ENCODE results near the gene SPA17. TPM values are rescaled to one million over a fixed set of nuclear protein-coding genes. Genes with fewer than 3 reads are reported as not detected.
A peak's percentile ranks its signal among the peaks of the same experiment; 100 is the strongest.

SPA17 gene
- polyA plus RNA-seq, 3 donors: 20.1 to 28.4 (median 21.8) TPM

DNA sequence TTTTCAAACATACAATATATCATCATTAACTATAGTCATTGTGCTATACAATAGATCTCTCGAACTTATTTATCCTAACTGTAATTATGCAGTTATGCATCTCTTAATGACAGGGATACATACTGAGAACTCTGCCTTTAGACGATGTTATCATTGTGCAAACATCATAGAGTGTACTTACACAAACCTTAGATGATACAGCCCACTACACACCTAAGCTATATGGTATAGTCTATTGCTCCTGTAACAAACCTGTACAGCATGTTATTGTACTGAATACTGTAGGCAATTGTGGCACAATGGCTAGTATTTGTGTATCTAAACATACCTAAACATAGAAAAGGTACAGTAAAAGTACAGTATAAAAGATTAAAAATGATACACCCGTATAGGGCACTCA lies 38.7 kb downstream of the SPA17 start:
- no peak for DNase-seq (ENCODE audit: extremely low read depth in 1 of 11, low read depth in 9 of 11, low spot score in 4 of 11)

DNA sequence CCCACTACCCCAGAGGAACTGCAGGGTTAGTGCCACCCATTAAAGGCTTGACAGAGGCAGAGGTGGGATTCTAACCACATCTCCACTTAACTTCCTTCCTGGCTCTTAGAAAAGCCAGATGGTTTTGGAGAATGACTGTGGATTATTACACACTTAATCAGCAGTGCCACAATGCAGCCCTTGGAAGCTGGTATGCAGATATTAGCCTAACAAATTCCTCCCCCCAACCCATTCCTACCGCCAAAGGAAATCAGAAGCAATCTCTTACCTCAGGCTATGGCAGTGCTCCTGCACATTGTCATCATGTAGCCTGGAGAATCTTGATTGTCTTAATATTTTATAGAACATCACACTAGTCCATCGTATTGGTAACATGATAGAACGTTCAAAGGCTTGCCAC lies 42.9 kb downstream of the SPA17 start:
- no peak for DNase-seq (ENCODE audit: extremely low read depth in 1 of 11, low read depth in 9 of 11, low spot score in 4 of 11)

DNA sequence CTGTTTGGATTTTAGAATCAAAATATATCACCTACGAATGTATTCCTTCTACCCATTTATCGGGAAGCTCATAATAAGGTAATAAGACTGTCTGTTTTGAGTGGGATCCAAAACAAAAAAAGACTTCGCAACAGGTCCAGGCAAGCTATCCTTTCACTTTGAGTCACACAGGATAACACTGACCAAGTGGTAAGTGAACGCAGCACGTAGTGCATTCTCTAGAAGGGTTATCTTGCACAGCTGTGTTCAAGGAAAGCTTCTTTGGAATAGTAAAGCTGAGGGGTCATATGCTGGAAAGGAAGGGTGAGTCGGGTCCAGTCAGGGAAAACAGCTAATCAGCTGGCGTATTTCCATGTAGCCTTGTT lies 43.7 kb downstream of the SPA17 start:
- DNase-seq (ENCODE audit: extremely low read depth in 1 of 11, low read depth in 9 of 11, low spot score in 4 of 11): no peak

DNA sequence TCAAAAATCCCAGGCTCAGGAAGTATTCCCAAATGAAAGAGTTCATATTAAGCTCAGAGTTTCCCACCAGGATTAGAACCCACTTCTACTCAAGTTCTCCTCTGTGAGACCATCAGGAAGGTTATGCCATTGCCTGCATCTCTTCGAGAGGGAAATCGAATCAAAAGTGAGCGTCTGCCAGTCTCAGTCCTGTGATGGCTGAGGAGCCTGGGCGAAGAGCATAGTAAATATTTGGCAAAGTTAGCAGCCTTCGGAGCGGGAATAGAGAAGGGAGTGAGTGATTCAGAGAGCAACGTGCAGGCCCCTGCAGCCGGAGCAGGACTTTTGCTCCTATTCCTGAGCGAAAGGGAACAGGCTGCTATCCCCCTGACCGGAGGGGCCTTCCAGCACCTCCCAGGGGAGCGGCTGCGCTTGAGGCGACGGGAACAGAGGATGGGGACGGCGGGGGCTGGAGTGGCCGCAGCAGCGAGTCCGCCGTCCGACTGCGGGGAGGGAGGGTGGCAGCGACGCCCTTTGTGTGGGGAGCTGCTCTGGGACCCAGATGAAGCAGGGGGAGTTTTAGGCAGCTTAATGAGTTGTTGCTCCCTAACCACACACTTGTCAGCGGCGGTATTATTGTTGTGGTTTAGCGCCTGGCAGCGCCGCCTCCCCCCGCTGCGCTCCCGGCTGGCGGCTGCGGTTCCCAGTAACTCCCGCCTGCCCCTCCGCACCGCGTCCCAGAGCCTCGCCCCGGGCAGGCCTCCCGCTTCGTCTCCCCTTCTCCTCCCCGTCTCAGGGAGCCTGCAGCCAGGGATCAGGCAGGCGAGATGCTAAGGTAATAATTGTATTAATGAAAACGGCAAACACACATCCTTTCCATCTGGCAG lies 44.3 kb downstream of the SPA17 start:
- DNase-seq (ENCODE audit: extremely low read depth in 1 of 11, low read depth in 9 of 11, low spot score in 4 of 11): peak in 1 of 11 donors; percentile 28

DNA sequence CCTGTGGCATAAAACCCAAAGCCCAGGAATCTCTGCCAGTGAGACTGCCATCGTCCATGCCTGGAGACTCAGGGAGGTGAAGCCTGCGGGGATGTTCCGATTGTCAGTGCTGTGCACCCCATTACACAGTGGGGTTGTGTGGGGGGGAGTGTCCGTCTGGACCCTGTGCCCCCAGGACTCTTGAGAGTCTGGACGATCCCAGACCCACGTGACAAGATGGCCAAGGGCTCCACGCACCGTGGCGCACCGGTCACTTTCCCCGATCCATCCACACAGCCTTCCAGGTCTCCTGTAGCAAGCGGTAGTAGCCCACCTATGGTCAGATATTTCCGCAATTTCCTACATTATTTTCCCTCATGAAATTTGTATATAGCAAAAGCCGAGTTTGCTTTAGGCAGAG lies 45.1 kb downstream of the SPA17 start:
- DNase-seq (ENCODE audit: extremely low read depth in 1 of 11, low read depth in 9 of 11, low spot score in 4 of 11): no peak

DNA sequence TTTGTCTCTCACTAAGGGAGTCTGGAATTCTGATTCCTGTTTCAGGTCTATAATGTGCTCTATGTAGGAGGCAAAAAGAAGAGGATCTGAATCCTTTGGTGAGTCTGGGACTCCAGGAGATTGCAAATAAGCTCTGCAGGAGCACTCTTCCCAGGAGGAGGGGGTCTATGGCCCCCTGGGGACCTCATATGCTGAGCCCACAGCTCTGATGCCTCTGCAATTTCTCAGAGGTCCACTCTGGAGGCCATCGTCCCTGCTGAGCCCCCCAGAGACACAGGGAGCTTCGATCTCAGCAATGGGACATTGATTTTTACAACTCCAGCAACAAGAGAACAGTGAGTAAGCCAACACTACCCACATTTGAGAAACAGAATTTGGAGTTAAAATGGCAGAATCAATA lies 45.8 kb downstream of the SPA17 start:
- DNase-seq (ENCODE audit: extremely low read depth in 1 of 11, low read depth in 9 of 11, low spot score in 4 of 11): no peak

DNA sequence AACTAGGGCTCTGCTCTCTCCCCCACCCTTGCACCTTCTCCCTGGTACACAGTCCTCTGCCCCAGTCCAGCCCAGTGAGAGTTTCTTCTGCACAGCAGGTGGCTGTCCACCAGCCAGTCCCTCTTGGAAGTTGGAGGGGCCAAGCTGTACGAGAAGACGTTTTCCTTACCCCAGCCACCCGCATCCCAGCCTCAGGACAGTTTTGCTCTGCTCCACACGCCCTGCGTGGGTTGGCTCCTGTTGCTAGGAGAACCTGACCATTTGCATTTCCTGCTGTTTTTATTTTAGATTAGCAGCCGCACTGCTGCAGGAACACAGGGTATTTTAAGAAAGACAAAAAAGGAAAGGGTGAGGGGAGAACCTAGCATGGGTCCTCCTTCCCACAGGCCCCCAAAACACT lies 48.5 kb downstream of the SPA17 start:
- no peak for DNase-seq (ENCODE audit: extremely low read depth in 1 of 11, low read depth in 9 of 11, low spot score in 4 of 11)

DNA sequence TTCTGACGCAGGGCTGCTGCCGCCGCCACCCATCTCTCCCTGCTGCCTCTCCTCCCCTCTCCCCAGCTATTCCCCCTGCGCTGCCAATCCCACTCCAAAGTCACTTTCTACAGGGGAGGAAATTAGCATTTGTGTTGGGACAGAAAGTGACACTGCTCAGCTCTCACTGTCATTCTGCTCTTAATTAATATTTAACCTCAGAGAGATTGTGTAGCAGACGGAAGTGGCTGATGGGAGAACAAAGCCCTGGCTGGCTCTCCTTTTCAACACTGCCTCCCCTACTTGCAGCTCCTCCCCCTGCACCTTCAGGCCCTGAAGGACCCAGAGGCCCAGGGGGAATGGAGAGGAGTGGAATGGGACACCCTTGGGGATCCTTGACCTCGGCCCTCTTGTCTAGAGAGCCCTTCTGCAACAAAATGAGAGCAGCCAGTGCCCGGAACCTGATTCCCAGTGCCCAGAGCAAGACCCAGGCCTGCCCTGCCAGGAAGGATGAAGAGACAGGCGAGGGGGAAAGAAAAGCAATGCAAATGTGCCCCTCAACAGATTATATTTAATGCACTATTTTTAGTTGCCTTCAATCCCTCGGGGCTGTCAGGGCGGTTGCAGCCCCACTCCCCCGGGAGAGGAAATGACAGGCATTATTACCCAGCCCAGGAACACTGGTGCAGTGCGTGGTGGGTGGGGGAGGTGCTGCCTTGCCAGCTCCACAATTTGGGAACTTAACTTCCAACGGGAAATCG lies 51.4 kb downstream of the SPA17 start:
- no peak for DNase-seq (ENCODE audit: extremely low read depth in 1 of 11, low read depth in 9 of 11, low spot score in 4 of 11)

DNA sequence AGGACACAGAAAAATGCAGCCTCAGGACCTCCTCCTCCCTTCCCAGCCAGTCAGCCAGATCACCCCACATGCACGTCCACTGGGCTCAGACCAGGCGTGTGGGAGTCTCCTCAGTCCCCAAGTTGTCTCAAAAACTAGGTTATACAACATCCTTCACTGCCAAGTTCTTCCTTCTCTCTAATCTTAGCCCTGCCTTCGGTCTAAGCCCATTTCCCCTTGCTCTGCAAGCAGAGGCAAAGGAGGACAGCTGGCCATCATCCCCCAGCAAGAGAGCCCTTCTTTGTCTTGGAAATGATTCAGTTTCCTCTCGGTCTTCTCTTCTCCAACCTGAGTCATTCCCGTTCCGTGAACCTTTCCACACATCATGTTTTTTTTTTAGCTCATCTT lies 52.0 kb downstream of the SPA17 start:
- no peak for DNase-seq (ENCODE audit: extremely low read depth in 1 of 11, low read depth in 9 of 11, low spot score in 4 of 11)

DNA sequence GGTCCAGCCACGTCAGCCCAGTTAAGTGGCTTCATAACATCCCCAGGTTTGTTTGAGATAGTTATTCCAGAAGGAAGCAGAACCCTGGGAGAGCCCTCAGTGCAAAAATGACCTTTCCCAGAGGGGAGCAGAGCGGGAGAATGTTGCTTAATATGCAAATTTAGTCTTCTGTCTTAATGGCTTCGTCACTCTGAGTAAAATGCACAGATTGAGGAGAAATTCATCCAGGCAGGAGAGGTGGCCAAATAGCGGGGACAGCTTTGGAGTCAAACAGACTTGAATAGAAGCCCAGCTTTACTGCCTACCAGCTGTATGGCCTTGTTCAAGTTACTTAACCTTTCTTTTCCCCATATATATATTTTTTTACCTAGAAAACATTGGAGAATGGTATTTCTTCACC lies 53.8 kb downstream of the SPA17 start:
- no peak for DNase-seq (ENCODE audit: extremely low read depth in 1 of 11, low read depth in 9 of 11, low spot score in 4 of 11)

DNA sequence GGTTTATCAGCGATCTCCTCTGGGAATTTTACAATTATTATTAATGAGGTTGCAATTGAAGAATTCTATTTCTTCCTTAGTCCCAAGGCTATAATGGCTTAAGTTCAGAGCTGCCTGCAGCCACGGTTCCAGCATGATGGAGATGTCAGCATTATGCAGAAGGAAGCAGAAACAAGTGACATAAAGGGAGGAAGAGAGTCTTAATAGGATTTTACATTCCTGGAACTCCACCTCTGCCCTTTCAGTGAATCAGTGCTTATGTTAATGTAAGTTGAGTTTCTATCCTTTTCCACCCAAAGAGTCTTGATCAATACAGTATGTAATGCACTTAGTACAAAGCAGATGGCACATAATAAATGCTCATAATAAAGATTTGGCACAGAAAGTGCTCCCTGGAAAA lies 54.4 kb downstream of the SPA17 start:
- DNase-seq (ENCODE audit: extremely low read depth in 1 of 11, low read depth in 9 of 11, low spot score in 4 of 11): no peak

DNA sequence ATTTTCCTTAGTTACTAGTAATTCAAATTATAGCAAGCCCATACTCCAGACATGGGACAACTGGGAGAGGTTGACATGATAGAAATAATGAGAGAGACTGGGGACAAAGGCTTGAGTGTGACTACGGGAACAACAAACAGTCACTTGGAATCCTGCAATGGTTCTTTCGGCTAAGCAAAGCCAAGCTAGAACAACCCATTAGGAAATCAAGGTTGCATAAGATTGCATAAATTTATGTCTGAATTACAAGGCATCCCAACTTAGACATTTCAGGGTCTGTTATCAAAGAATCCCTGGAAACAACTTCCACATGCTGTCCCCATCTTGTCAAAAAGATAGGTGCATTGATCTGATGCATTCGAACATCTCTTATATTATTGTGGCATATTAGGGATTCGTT lies 55.9 kb downstream of the SPA17 start:
- DNase-seq (ENCODE audit: extremely low read depth in 1 of 11, low read depth in 9 of 11, low spot score in 4 of 11): no peak

DNA sequence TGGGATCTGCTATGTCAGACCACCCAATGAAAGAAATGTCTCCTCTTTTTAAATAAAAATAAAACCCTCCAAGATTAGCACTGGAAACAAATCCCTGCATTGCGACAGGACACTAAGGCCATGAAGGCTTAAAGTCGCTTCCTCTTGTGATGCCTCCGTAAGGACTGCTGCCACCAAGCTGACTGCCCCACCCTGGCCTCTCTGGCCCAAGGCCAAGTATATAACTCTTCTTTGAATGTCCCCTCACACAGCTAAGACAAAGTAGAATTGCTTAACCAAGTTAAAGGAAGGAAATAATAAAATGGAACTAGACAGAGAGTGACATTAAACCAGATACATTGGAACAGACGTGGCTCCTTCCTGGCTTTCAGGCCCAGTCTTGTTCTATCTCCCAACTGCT lies 58.5 kb downstream of the SPA17 start:
- DNase-seq (ENCODE audit: extremely low read depth in 1 of 11, low read depth in 9 of 11, low spot score in 4 of 11): no peak

DNA sequence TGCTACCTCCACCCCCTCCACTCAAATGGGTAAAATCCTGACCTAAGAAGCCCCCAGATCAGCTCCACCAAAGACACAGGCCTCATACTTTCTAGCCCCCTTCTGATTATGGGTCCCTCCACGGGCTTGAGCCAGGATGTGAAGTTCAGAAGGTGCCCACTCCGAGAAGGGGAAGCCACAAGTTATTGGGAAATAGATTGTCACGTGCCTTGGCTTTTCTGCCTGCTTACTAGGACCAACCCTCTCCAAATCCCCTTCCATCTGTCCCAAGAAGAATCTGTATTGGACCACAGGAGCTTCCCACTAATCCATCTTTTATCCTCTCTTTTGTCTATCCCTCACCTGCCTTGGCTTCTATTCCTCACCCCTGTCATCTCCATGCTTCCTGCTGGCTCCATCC lies 63.0 kb downstream of the SPA17 start:
- DNase-seq (ENCODE audit: extremely low read depth in 1 of 11, low read depth in 9 of 11, low spot score in 4 of 11): no peak

DNA sequence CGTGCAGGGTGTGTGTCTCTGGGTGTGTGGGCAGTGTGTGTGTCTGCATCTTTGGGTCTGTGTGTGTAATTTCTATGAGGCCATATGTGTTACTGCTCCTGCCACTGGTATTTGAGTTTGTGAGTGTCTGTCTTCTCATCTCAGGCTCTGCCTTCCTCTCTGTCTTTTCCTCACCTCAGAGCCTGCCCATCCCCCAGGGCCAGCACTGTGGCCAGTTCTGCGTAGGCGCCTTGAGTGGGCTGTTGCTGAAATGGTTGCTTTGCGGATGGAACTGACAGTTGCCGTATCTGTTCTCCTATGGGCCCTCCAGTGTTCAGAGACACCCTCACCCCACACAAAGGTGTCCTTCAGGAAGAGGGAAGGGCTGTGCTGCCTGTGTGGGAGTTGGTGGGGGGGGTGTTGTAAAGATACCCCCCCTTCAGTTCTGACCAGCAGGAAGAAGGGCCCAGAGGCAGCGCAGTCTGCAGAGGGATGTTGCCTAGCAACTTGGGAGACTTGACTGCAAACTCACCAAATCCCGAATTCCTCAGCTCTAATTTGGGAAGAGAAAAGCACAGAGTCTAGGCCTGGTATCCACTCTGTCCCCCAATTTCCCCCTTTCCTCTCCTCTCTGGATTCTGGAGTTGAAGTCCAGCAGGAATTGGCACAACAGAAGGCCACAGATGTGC lies 64.1 kb downstream of the SPA17 start:
- DNase-seq (ENCODE audit: extremely low read depth in 1 of 11, low read depth in 9 of 11, low spot score in 4 of 11): no peak

DNA sequence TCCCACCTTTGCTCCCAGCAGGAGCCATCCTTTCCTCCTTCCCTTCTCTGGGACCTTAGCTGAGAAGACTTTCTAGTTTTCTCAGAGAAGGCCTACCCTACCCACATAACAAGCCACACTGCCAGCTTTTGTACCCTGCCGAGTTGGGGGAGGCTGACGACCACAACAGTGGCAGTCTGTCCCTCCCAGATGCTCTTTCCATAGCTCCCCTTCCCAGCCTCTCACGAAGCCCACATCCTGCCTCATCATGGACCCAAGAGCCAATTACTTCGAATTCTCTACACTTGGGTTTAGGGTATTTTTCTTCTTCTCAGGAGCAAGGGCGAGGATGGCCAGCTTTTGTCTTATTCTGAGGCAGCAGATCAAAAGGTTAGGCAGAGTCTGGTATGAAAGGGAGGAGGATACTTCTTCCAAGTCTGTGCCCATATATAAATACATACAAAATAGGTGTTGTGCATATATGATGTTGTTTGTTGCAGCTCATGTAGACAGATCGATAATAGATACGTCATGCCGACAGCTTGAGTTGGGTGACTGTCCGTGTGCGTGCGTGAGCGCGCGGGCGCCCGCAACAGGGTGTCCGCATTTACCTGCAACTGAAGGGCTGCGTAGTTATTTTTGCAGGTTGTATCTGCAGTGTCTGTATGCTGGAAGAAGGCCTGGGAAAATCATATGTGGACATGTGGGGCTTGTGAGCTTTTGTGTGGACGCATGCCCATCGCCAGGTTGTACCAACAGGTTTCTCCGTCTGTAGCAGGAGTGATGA lies 65.2 kb downstream of the SPA17 start:
- DNase-seq (ENCODE audit: extremely low read depth in 1 of 11, low read depth in 9 of 11, low spot score in 4 of 11): no peak

DNA sequence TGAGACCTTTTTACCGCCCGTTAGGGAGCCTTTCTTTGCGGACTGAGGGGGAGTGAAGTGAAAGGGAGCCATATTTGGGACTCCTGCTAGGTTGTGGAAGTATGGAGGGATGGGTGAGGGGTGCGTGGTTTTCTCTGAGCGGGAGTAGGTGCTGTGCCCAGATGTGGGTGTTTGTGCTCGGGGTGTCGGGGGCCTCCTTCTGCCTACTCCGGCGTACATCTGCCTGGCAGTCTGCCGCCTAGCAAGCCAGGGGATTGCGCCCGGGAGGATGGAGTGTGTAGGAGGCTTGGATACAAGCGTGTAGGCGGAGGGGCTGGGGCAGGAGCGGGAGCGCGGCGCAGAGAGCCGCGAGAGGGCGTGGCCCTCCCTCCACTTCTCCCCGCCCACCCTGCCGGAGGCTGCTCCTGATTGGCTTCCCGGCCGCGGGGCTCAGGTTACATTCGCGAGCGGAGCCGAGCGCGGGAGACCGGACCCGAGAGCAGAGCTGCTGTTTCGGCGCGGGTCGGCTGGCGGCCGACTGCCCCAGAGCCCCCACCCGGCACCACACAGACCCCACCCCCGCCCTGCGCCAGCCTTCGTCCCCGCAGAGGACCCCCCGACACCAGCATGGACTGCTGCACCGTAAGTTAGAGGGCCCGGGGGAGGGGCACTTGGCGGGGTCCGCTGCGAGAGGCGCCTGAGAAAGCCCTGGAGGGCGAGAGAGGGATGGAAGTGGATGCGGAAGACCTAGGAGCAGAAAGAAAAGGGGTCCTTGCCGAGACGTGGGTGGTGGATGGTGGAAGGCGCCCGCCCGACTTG lies 66.0 kb downstream of the SPA17 start, which contains the start of gene NRGN:
Gene NRGN, plus strand, starts transcription at position 464 of the 798 bp plus-strand sequence. Its CDS starts 143 bp downstream, at position 607.
- peak in 10 of 11 donors; percentile 80 to 92 (median 89) for DNase-seq (ENCODE audit: extremely low read depth in 1 of 11, low read depth in 9 of 11, low spot score in 4 of 11)

DNA sequence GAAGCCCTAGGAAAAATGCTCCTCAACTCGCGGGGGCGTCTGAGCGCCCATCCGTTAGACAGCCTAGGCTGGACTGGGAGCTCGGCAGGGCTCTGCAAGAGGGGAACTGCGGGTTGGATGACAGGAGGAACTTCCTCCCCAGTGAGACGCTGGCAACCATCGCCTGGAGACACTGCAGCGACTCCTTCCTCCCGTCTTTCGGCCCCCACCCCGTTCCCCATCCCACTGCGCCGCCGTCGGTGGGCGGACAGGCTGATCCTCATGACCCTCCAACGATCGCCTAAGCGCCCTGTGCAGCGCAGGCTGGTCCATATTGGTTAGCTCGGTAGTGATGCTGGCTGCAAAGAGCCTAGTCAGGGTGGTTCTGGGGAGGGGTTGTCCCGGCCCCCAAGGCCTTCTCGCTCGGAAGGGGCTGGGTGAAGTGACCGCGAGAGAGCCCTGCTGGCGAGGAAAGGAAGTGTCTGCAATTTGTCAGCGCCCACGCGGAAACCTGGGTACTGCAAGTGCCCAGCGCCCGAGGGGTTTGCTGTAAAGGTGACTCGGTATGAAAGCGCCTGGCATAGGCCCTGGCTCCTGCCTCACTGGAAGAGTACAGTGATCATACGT lies 66.7 kb downstream of the SPA17 start:
- DNase-seq (ENCODE audit: extremely low read depth in 1 of 11, low read depth in 9 of 11, low spot score in 4 of 11): no peak
